Body of pancreas (tissue), 4 donors: Measurements from ENCODE around the gene PRG2. TPM values are rescaled to one million over a fixed set of nuclear protein-coding genes. Genes with fewer than 3 reads are reported as not detected.

Source experiments
- ATAC-seq: fragments of 150-250 bp; one replicate; pipeline ENCODE4 v1.9.1; 2016
- DNase-seq, 4 donors: peaks; one replicate each; pipeline ENCODE4 v3.0.0-alpha.2; 2019
- H3K27ac ChIP-seq, 4 donors: fragments of 200-600 bp; sonication (generic); 1 replicate in 3 of 4; 2 replicates in 1 of 4; pipeline versions ENCODE4 v1.5.1 to v1.6.1; 2016 to 2019; ENCODE audit warnings: mild to moderate bottlenecking in 1 of 4, mixed read lengths in 1 of 4, moderate library complexity in 1 of 4
- H3K27me3 ChIP-seq, 2 donors: fragments of 200-600 bp; sonication (generic); one replicate each; pipeline ENCODE4 v1.6.0; 2016; ENCODE audit warnings: mild to moderate bottlenecking in 1 of 2
- H3K36me3 ChIP-seq, 2 donors: fragments of 200-600 bp; sonication (generic); replicated peaks in 1 of 2; 2 replicates each; pipeline ENCODE4 v1.5.1; 2016; ENCODE audit warnings: low read depth in 2 of 2; ENCODE audit not compliant: insufficient read depth in 1 of 2
- H3K4me1 ChIP-seq: fragments of 200-600 bp; sonication (generic); one replicate; pipeline ENCODE4 v1.6.0; 2016
- H3K4me3 ChIP-seq, 2 donors: fragments of 200-600 bp; sonication (generic); 1 replicate in 1 of 2; 2 replicates in 1 of 2; pipeline ENCODE4 v1.5.1; 2016 to 2019
- H3K9me3 ChIP-seq, 3 donors: fragments of 200-600 bp; sonication (generic); 1 replicate in 2 of 3; 2 replicates in 1 of 3; pipeline ENCODE4 v1.5.1; 2016
- POLR2A ChIP-seq, 3 donors: fragments of 450-650 bp; IDR thresholded peaks; one replicate each; pipeline ENCODE4 v1.6.1; 2016; ENCODE audit warnings: antibody characterized with exemption in 3 of 3, mild to moderate bottlenecking in 2 of 3
- WGBS, 2 donors: methylation state at CpG; one replicate each; pipeline ENCODE4 v1.1.5; 2017; 5-methylcytosine and 5-hydroxymethylcytosine counted together
- intact Hi-C: fragments of 100-400 bp; cut with DNase I; formaldehyde crosslinking; loops from one replicate; pipeline ENCODE4 v1.15.1; 2023
- total RNA-seq, 2 donors: library from RNA; depleted of rRNA; stranded (reverse); fragments of >200 nt; gene quantifications; one replicate each; pipeline ENCODE4 v1.1.0, GENCODE V29; 2016
- TF ChIP-seq, protein P1 (sequence below), 7 experiments: fragments of 450-650 bp in 4 of 7; fragments of 200-600 bp in 3 of 7; sonication (generic) in 3 of 7; IDR thresholded peaks; one replicate each; pipeline ENCODE4 v1.5.1; 2016 to 2019; ENCODE audit warnings: antibody characterized with exemption in 7 of 7

PRG2 gene
- not detected for total RNA-seq

DNA sequence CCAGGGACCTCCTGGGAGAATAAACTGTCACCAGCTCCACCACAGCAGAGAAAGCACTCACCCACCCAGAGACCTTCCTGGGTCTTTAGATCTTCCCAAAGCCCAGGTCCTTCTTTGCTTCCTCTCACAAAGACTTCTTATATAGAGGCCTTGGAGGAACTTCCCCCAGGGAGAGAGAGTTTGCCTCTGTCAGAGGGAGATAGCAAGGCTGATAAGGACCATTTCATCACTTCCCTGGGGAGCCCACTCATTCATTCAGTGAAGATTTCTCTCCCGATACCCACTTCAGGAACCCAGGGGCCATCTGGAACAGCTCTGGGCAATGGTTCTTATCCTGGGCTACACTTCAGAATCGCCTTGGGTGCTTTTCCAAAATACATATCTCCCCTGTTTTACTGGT, at the start of gene PRG2:
TSS of gene PRG2 (minus strand) at position 116 of the 400 bp plus-strand sequence. CDS start 706 bp downstream, outside the sequence.
- TF ChIP-seq, protein P1, sequence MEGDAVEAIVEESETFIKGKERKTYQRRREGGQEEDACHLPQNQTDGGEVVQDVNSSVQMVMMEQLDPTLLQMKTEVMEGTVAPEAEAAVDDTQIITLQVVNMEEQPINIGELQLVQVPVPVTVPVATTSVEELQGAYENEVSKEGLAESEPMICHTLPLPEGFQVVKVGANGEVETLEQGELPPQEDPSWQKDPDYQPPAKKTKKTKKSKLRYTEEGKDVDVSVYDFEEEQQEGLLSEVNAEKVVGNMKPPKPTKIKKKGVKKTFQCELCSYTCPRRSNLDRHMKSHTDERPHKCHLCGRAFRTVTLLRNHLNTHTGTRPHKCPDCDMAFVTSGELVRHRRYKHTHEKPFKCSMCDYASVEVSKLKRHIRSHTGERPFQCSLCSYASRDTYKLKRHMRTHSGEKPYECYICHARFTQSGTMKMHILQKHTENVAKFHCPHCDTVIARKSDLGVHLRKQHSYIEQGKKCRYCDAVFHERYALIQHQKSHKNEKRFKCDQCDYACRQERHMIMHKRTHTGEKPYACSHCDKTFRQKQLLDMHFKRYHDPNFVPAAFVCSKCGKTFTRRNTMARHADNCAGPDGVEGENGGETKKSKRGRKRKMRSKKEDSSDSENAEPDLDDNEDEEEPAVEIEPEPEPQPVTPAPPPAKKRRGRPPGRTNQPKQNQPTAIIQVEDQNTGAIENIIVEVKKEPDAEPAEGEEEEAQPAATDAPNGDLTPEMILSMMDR (IDR thresholded peaks at IDR 0.05) = no peak
- TF ChIP-seq POLR2A (IDR thresholded peaks at IDR 0.05) = no peak
- H3K36me3 ChIP-seq = no peaks in the 10 kb centered on the region
- H3K9me3 ChIP-seq = no peaks in the 10 kb centered on the region
- H3K27ac ChIP-seq = no peak within 1 kb of the TSS
- no peak within 1 kb of the TSS for H3K4me3 ChIP-seq
- no peaks in the 10 kb centered on the region for H3K4me1 ChIP-seq
- no peak for ATAC-seq
- H3K27me3 ChIP-seq = no peaks in the 10 kb centered on the region
- intact Hi-C loops = no loop called here
- no peak for DNase-seq
- WGBS, 2 donors = 68 to 79% methylated on average over 2 of the region's 2 CpGs

DNA sequence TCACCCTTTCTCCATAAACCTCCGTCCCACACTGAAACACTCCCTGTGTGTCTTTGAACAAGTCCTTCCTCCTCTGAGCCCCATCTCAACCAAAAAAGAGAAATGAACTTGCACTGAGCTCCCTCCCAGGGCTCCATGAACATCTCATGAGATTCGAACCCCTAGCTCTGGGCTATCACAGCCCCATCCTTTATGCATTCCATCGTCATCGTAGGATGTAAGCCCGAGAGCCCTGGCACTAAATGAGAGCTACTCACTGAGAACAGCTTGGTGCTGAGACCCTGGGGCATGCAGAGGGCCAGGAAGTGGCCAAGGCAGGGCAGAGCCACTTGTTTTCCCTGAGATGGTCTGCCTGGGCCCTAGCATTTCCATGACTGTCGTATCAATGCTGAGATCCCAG, 49.3 kb upstream of the PRG2 start:
- Histone ChIP-seq H3K4me1 (peaks cover 6% of the 10 kb centered on the region), H3K36me3 (no peaks in the 10 kb centered on the region), H3K27me3 (no peaks in the 10 kb centered on the region), H3K4me3 (no peak overlapping the region), H3K9me3 (no peaks in the 10 kb centered on the region), H3K27ac (no peak overlapping the region)
- TF ChIP-seq, protein P1 (IDR thresholded peaks at IDR 0.05) = no peak
- no peak for TF ChIP-seq POLR2A (IDR thresholded peaks at IDR 0.05)
- intact Hi-C loops = loop anchor here (10.0 kb wide), 1 partner anchor 195 kb away; no protein-coding TSS in a partner anchor
- ATAC-seq = no peak
- WGBS, 2 donors = 76 to 81% methylated on average over 6 of the region's 6 CpGs
- no peak for DNase-seq

DNA sequence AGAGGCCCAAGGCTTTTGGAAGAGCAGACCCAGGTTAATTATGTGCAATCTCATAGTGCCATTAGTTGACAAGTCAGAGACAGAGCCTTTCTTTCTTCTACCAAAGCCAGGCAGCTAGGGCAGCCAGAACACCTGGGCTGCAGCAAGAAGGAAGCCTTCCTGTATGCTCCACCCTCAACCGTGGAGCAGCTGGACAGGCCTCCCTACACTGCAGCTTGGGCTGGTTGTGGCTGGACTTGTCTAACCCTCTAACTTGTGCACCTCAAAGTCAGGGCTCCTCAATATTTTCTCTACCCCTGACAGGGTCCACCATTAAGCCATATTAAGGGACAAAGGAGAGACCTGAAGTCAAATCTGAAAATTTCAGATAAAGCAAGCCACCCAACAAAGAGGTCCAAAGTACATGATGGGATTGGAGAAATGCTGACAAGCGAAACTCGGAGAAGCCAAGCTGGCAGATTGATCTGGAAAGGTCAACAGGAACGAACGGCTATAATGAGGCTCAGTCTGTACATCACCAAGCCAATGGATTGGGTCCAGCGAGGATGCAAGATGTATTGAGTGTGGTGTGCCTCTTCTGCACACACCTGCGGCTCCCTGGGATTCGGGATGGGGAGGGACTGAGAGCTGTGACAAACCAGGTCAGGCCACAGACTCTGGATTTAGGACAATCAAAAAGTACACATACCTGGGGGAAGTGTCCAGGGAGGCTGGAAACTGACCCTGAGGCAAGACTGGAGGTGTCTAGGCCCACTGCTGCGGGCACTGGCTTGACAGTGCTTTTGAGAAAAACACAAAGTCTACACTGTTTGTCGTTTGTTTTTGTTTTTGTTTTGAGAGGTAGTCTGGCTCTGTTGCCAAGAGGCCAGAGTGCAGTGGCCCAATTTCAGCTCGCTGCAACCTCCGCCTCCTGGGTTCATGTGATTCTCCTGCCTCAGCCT, 48.2 kb upstream of the PRG2 start:
- 76 to 77% methylated on average over 12 of the region's 12 CpGs for WGBS, 2 donors
- intact Hi-C loops = no loop called here
- H3K27me3 ChIP-seq = no peaks in the 10 kb centered on the region
- no peaks in the 10 kb centered on the region for H3K36me3 ChIP-seq
- TF ChIP-seq POLR2A (IDR thresholded peaks at IDR 0.05) = no peak
- TF ChIP-seq, protein P1 (IDR thresholded peaks at IDR 0.05) = no peak
- H3K4me1 ChIP-seq = peaks cover 11% of the 10 kb centered on the region
- H3K27ac ChIP-seq = no peak overlapping the region
- H3K9me3 ChIP-seq = no peaks in the 10 kb centered on the region
- DNase-seq (no peak), ATAC-seq (no peak)
- H3K4me3 ChIP-seq = no peak overlapping the region

- H3K4me1 ChIP-seq = peaks cover 11% of the 10 kb centered on the region
- H3K4me3 ChIP-seq = no peak overlapping the region
- no peak for ATAC-seq
- TF ChIP-seq POLR2A (IDR thresholded peaks at IDR 0.05) = no peak
- TF ChIP-seq, protein P1 (IDR thresholded peaks at IDR 0.05) = no peak
- intact Hi-C loops = no loop called here
- H3K36me3 ChIP-seq = no peaks in the 10 kb centered on the region
- WGBS, 2 donors = 88 to 90% methylated on average over 7 of the region's 7 CpGs
- H3K27ac ChIP-seq = no peak overlapping the region
- H3K9me3 ChIP-seq = no peaks in the 10 kb centered on the region
- no peak for DNase-seq
- H3K27me3 ChIP-seq = no peaks in the 10 kb centered on the region
Measured at GRCh38 chr11:57436031-57436430, 45.6 kb upstream of the PRG2 start.
